Measurements from ENCODE around the gene PTCD1.

- TF ChIP-seq POLR2A (IDR thresholded peaks at IDR 0.05; ENCODE audit: low read depth, low read length) (no peak), POLR2AphosphoS5 (IDR thresholded peaks at IDR 0.05; ENCODE audit: low read depth, low read length) (no peak), TAF1 (IDR thresholded peaks at IDR 0.05; ENCODE audit: borderline replicate concordance, low read depth, low read length) (no peak)
Observed at GRCh38 chr7:99461221-99461620, 22.6 kb upstream of the PTCD1 start.
